DOHH2 (cell line): ENCODE measurements around the gene HTR2B.

Source experiments
- H3F3A ChIP-seq: fragments of 200-600 bp; sonication (generic), shearing (Covaris generic); 2 replicates; pipeline ENCODE4 v1.6.0; 2016; ENCODE audit warnings: antibody characterized with exemption, mild to moderate bottlenecking; ENCODE audit not compliant: control insufficient read depth, insufficient read depth
- H3K27ac ChIP-seq: fragments of 200-600 bp; sonication (generic); 2 replicates; pipeline ENCODE4 v1.5.1; 2014; ENCODE audit warnings: low read depth, mild to moderate bottlenecking, low read length, moderate library complexity
- H3K27me3 ChIP-seq: fragments of 200-600 bp; sonication (generic); 2 replicates; pipeline ENCODE4 v1.6.1; 2014; ENCODE audit warnings: mild to moderate bottlenecking, low read length, mixed read lengths; ENCODE audit not compliant: control insufficient read depth
- H3K36me3 ChIP-seq: fragments of 200-600 bp; sonication (generic); 2 replicates; pipeline ENCODE4 v1.6.1; 2014; ENCODE audit warnings: mild to moderate bottlenecking, low read length, moderate library complexity, mixed read lengths; ENCODE audit not compliant: control insufficient read depth
- H3K4me1 ChIP-seq: fragments of 200-600 bp; sonication (generic); 2 replicates; pipeline ENCODE4 v1.6.1; 2014; ENCODE audit warnings: mild to moderate bottlenecking, low read length, mixed read lengths; ENCODE audit not compliant: control insufficient read depth
- H3K4me2 ChIP-seq: fragments of 200-600 bp; sonication (generic); 2 replicates; pipeline ENCODE4 v1.6.0; 2014; ENCODE audit warnings: mild to moderate bottlenecking, low read length, moderate library complexity
- H3K4me3 ChIP-seq: fragments of 200-600 bp; sonication (generic); 2 replicates; pipeline ENCODE4 v1.5.1; 2014; ENCODE audit warnings: mild to moderate bottlenecking, low read length, mixed read lengths
- H3K79me2 ChIP-seq: fragments of 200-600 bp; sonication (generic); 2 replicates; pipeline ENCODE4 v1.6.1; 2014; ENCODE audit warnings: mild to moderate bottlenecking, low read length, mixed read lengths; ENCODE audit not compliant: control insufficient read depth
- H3K9me2 ChIP-seq: fragments of 200-600 bp; sonication (generic); replicated peaks from 2 replicates; pipeline ENCODE4 v1.6.1; 2014; ENCODE audit warnings: mild to moderate bottlenecking, low read length, mixed read lengths; ENCODE audit not compliant: control insufficient read depth
- H3K9me3 ChIP-seq: fragments of 200-600 bp; sonication (generic); 2 replicates; pipeline ENCODE4 v1.6.1; 2014; ENCODE audit warnings: antibody characterized with exemption, low read length, mixed read lengths; ENCODE audit not compliant: control insufficient read depth, insufficient read depth
- H4K20me1 ChIP-seq: fragments of 200-600 bp; sonication (generic); 2 replicates; pipeline ENCODE4 v1.6.0; 2014; ENCODE audit warnings: low read depth, mild to moderate bottlenecking, antibody characterized with exemption, low read length, moderate library complexity; ENCODE audit not compliant: control insufficient read depth, insufficient read depth
- CTCF ChIP-seq: fragments of 200-600 bp; sonication (generic); IDR thresholded peaks from one replicate; pipeline ENCODE4 v1.5.1; 2014; ENCODE audit warnings: antibody characterized with exemption, mild to moderate bottlenecking, low read depth, low read length; ENCODE audit not compliant: poor library complexity, severe bottlenecking
- EZH2phosphoT487 ChIP-seq: fragments of 200-600 bp; sonication (generic); IDR thresholded peaks from 2 replicates; pipeline ENCODE4 v1.6.1; 2017; ENCODE audit warnings: borderline replicate concordance, mild to moderate bottlenecking, antibody characterized with exemption, low read length, moderate library complexity, mixed read lengths

Gene HTR2B

GRCh38 chr2:231094736-231095346 lies 30.0 kb downstream of the HTR2B start:
- Histone ChIP-seq H3K79me2 (no peaks in the 10 kb centered on the region), H3K9me3 (peaks cover 15% of the 10 kb centered on the region), H4K20me1 (no peaks in the 10 kb centered on the region), H3K36me3 (peaks cover 77% of the 10 kb centered on the region), H3F3A (no peaks in the 10 kb centered on the region), H3K4me2 (no peak overlapping the region), H3K9me2 (no peaks in the 10 kb centered on the region), H3K27ac (no peak overlapping the region), H3K27me3 (no peaks in the 10 kb centered on the region), H3K4me3 (no peak overlapping the region), H3K4me1 (no peaks in the 10 kb centered on the region)
- TF ChIP-seq EZH2phosphoT487 (no peak), CTCF (no peak)

GRCh38 chr2:231093933-231094332 lies 30.9 kb downstream of the HTR2B start:
- H3K27ac ChIP-seq, result no peak overlapping the region
- H3K4me2 ChIP-seq, result no peak overlapping the region
- peaks cover 6% of the 10 kb centered on the region; the same call in 1 of the 2 replicates for H3K9me3 ChIP-seq
- H3K79me2 ChIP-seq, result no peaks in the 10 kb centered on the region
- peaks cover 74% of the 10 kb centered on the region for H3K36me3 ChIP-seq
- no peaks in the 10 kb centered on the region for H3K27me3 ChIP-seq
- H3K4me3 ChIP-seq, result no peak overlapping the region
- H3F3A ChIP-seq, result no peaks in the 10 kb centered on the region
- no peaks in the 10 kb centered on the region for H3K4me1 ChIP-seq
- TF ChIP-seq EZH2phosphoT487 (no peak), CTCF (no peak)
- no peaks in the 10 kb centered on the region for H3K9me2 ChIP-seq
- H4K20me1 ChIP-seq, result no peaks in the 10 kb centered on the region

- Histone ChIP-seq H3K4me2 (no peak overlapping the region), H4K20me1 (no peaks in the 10 kb centered on the region)
Observed at GRCh38 chr2:231088754-231089153, 36.1 kb downstream of the HTR2B start.

More at GRCh38 chr2:231088754-231089153, 36.1 kb downstream of the HTR2B start:
- H3K9me3 ChIP-seq, result no peaks in the 10 kb centered on the region
- no peak overlapping the region for H3K4me3 ChIP-seq
- no peak overlapping the region for H3K27ac ChIP-seq
- no peaks in the 10 kb centered on the region for H3K4me1 ChIP-seq
- H3F3A ChIP-seq, result no peaks in the 10 kb centered on the region
- H3K9me2 ChIP-seq, result no peaks in the 10 kb centered on the region
- no peak for TF ChIP-seq EZH2phosphoT487
- no peak for TF ChIP-seq CTCF
- peaks cover 78% of the 10 kb centered on the region for H3K36me3 ChIP-seq
- H3K27me3 ChIP-seq, result no peaks in the 10 kb centered on the region
- H3K79me2 ChIP-seq, result no peaks in the 10 kb centered on the region
